HL-60/S4 (cell line): ENCODE data around the gene KCNE5.
"Not testable (repeated sequence)": the region's sequence is repeated elsewhere in the genome, so short reads cannot be mapped to it uniquely, and the experiment has no call there.

Experiments
- in situ Hi-C: fragments of 300-500 bp; cut with MboI; formaldehyde crosslinking; loops from 2 replicates; pipeline ENCODE4 v1.14.3; 2022; ENCODE audit warnings: low sequenced_read_pairs

The KCNE5 gene

GRCh38 chrX:109619771-109620170 is 5.2 kb downstream of the KCNE5 start:
- in situ Hi-C loops = no loop called here

GRCh38 chrX:109614951-109615350 is 10.0 kb downstream of the KCNE5 start:
- in situ Hi-C loops = no loop called here

GRCh38 chrX:109601486-109601885 is 23.5 kb downstream of the KCNE5 start:
- in situ Hi-C loops = no loop called here

GRCh38 chrX:109600237-109600651 is 24.7 kb downstream of the KCNE5 start:
- in situ Hi-C loops = no loop called here

- in situ Hi-C loops = no loop called here
Measured at GRCh38 chrX:109596015-109596414, 29.0 kb downstream of the KCNE5 start.

GRCh38 chrX:109590176-109590575 is 34.8 kb downstream of the KCNE5 start:
- in situ Hi-C loops = no loop called here

GRCh38 chrX:109585488-109585887 is 39.5 kb downstream of the KCNE5 start:
- in situ Hi-C loops = no loop called here

- in situ Hi-C loops = no loop called here
Measured at GRCh38 chrX:109578916-109579315, 46.1 kb downstream of the KCNE5 start.

- in situ Hi-C loops = no loop called here
Measured at GRCh38 chrX:109577055-109577454, 47.9 kb downstream of the KCNE5 start.

GRCh38 chrX:109576083-109576482 is 48.9 kb downstream of the KCNE5 start:
- in situ Hi-C loops = not testable (repeated sequence)
